Stimulated activated CD4-positive, alpha-beta T cell treated with anti-CD3 and anti-CD28 coated beads, Interleukin-15, amount 100 ng/mL, for 1 hour (primary cell): ENCODE data around the gene GAB1.

Experiments used
- DNase-seq, 2 donors: peaks; one replicate each; pipeline ENCODE4 v3.0.0-alpha.2; 2020; ENCODE audit warnings: low read depth in 1 of 2, low spot score in 1 of 2

Gene GAB1

DNA sequence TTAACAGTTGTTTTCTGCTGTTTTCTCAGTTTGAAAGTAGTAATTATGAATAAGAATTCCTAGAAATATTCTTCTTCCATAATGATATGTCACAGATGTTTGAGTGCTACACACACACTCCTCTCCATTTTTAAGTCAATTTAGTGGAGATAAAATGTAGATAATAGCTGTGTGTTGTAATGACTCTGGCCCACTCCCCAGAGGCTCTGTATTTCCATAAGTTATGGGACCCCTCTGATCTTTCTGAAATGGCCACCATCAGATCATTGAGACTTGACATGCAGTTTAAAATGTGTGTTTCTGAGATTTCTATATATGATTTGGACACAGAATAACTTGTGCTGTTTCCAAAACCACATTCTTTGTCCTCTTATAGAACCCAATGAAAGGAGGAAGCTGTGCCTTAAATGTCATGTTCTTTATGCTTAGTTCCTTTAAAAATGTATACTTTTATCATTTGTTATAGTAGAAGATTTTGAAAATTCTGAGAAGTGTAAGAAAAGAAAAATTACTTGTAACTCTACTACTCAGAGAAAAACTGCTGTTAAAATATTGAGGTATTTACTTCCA lies 46.4 kb downstream of the GAB1 start:
- no peak for DNase-seq

- no peak for DNase-seq
Observed at GRCh38 chr4:143384381-143384994, 47.8 kb downstream of the GAB1 start.

- no peak for DNase-seq
Observed at GRCh38 chr4:143386812-143387211, 50.1 kb downstream of the GAB1 start.

DNA sequence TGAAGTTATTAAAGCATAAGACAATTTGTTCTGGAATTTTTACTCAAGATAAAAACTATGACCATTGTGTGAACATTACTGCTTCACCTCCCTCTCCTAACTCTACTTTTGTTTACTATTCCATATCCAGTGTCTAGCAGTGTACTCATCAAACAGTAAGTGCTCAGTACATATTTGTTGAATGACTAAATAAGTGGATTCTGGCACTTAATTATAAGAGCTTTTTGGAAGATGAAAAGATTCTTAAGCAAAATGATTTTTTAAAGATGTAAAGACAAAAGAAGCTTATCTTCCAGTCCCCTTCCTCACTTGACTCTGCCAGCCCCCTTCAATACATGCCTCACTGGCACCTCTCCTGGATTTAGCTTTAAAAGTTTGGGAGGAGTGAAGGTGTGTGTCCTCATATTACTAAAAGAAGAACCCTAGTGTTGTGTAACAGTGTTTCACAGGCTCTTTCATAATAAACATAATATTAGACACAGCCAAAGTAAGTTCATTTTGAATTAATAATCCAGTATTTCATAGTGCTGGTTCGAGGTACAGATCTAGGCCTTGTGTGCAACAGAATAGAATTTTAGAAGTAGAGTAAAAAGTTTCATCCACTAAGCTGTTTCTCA lies 53.0 kb downstream of the GAB1 start:
- no peak for DNase-seq

DNA sequence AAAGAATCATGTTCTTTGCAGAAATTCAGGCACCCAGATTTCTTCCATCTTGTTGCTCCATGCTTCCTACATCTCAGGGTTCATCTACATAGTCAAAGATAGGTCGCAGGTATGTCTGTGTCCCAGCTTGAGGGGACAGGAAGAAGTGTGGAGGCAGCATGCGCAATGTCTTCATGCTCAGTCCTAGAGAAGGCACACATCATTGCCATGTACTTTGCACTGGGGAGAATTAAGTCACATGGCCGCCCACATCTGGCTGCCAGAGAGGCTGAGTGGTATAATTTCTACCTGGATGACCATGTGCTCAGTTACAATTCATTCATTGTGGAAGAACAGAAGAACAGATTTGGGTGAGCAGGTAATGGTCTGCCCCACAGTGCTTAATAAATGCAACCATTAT lies 54.1 kb downstream of the GAB1 start:
- no peak for DNase-seq

- DNase-seq: no peak
Observed at GRCh38 chr4:143391261-143391660, 54.6 kb downstream of the GAB1 start.

- no peak for DNase-seq
Observed at GRCh38 chr4:143391895-143392294, 55.2 kb downstream of the GAB1 start.

GRCh38 chr4:143393195-143393594 lies 56.5 kb downstream of the GAB1 start:
- DNase-seq: no peak

GRCh38 chr4:143394739-143395453 lies 58.2 kb downstream of the GAB1 start:
- DNase-seq: no peak

GRCh38 chr4:143396695-143397094 lies 60.0 kb downstream of the GAB1 start:
- no peak for DNase-seq

DNA sequence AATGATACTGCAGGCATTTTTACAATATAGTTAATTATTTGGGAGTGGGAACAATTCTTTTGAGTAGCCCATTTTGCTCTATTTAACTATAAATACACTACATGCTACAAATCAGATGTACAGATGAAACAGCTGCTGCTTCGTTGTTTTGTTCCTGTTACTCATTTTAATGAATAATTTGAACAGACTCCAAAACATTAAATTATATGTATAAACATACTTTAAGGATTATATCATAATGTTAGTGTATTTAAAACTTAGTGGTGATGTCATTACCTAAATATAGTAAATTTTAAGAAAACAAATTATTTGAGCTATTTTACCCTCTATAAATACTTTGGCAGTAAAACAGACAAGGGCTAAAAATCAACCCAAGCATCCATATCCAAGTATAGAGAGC lies 60.7 kb downstream of the GAB1 start:
- no peak for DNase-seq

GRCh38 chr4:143397887-143398286 lies 61.2 kb downstream of the GAB1 start:
- no peak for DNase-seq

GRCh38 chr4:143399113-143399949 lies 62.7 kb downstream of the GAB1 start:
- no peak for DNase-seq

DNA sequence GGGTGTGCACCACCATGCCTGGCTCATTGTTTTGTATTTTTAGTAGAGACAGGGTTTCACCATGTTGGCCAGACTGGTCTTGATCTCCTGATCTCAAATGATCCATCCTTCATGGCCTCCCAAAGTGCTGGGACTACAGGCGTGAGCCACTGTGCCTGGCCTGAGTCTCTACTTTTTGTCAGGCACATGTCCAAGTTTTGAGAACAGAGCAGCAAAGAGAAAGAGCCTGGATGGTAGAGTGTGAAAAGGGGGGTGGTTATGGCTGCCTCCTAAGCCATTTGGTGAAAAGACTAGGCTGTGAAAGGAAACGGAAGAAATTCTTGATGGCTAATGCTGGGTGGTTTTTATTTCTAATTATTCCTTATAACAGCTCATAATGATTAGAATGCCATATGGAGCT lies 63.4 kb downstream of the GAB1 start:
- no peak for DNase-seq

GRCh38 chr4:143402776-143403552 lies 66.3 kb downstream of the GAB1 start:
- DNase-seq: no peak

- no peak for DNase-seq
Observed at GRCh38 chr4:143403553-143403820, 66.8 kb downstream of the GAB1 start.

GRCh38 chr4:143404555-143404954 lies 67.9 kb downstream of the GAB1 start:
- DNase-seq: no peak

DNA sequence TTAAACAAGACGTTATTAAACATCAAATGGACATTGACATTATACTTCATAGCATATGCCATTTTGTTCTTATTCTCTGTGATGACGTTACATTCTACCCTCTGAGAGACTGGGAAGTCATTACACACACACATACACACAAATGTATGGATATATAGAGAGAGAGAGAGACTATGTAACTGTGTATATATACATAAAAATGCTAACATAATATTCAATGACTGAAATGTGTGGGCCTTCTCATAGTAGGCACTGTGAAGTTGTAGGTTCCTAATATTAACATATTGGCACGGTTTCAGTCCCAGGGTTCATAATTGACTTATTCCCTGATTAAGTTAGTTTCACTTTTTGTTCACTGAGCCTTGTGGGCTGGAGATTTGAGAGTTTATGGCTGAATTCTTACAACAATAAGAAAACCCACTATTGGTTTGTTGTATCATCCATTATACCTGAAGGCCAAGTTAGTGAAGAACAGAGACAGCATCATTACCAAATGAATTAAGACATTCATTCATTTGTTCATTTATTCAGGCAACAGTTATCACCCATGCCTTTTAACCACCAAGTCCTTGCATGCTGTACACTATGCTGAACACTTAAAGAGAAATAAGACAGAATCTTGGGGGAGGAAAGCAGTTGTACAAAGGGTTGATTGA lies 68.5 kb downstream of the GAB1 start:
- DNase-seq: no peak

DNA sequence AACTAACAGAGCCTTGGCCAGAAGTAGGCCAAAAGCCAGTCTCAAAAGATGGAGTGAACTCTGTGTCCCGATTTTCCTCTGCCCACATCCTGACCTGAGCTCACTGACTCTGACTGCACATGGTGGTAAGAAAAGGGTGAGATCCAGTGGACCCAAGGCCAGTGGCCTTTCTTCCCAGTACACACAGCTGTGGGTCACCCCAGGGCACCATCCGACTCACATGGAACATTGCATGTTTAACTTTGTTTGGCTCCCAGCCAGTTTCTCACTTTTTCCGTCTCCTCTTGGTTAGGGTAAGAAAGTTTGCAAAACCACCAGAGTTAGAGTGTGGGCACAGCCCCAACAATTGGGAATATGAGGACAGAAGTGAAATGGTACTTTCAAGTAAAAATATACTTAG lies 69.8 kb downstream of the GAB1 start:
- DNase-seq: no peak

DNA sequence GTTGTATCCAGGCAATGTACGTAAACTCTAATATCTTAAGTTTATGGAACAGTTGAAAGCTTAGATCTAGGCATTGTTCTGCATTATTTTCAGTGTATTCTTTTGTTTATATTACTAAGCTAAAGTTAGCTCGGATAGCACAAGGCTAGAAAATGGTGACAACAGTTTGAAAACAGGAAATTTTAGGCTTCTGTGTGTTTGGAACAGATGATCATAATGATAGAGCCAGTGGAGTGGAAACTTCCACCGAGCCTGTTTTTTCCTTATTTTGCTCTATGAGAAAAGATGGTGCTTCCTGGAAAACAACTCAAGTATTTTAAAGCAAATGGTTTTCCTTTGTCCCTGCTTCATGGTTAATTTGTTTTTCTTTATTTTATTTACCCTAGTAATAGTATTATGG lies 70.8 kb downstream of the GAB1 start:
- DNase-seq: no peak
